Neural cell (in vitro differentiated cells): ENCODE results near the gene ZDHHC21.

ENCODE experiments used
- EZH2 ChIP-seq: fragments of 200-600, 300-800 bp; shearing (Covaris generic), sonication (generic); IDR thresholded peaks from 2 replicates; pipeline ENCODE4 v1.6.1; 2014; ENCODE audit warnings: antibody characterized with exemption, low read length, borderline replicate concordance, mild to moderate bottlenecking; ENCODE audit not compliant: insufficient read depth, poor library complexity, severe bottlenecking
- POLR2AphosphoS5 ChIP-seq: IDR thresholded peaks from 2 replicates; pipeline ENCODE4 v1.6.1; 2012
- RAD21 ChIP-seq: fragments of 450-650 bp; conservative IDR thresholded peaks from 2 replicates; pipeline ENCODE4 v1.6.1; 2014; ENCODE audit warnings: antibody characterized with exemption, mild to moderate bottlenecking, moderate library complexity
- SMC3 ChIP-seq: fragments of 450-650 bp; conservative IDR thresholded peaks from 2 replicates; pipeline ENCODE4 v1.6.1; 2014; ENCODE audit warnings: antibody characterized with exemption, mild to moderate bottlenecking, moderate library complexity; ENCODE audit not compliant: poor library complexity

DNA sequence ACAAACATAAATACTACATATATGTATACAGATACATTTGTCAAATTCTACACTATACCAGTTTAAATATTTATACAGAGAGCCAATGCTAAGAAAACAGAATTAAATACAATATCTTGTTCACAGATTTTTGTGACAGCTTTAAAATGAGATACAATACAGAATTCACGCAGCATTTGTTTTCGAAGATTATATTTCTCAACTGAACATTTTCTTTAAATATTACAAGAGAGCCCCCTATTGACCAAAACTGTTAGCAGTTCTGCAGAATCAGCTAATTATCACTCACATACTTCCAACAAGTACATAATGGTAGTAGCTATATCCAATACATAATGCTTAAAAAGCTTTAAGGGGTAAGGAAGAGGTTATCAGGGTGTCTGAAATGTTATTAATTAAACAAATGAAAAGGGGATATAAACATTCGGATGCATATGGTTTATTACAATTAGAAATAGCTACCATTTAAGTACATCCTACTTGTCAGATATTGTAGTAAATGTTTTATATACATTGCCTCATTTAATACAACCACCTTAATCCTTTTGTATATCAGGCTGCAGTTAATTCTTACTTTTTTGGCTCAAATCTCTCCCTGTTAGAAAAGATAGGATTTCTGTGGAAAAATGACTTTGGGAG is 31.7 kb downstream of the ZDHHC21 start:
- TF ChIP-seq POLR2AphosphoS5 (no peak), EZH2 (no peak), RAD21 (peak; percentile 71), SMC3 (peak; percentile 67)
